HFFc6 (cell line): ENCODE measurements around the gene OPRM1. TPM values are rescaled to one million over a fixed set of nuclear protein-coding genes. Genes with fewer than 3 reads are reported as not detected.
"Not testable (repeated sequence)": the region's sequence is repeated elsewhere in the genome, so short reads cannot be mapped to it uniquely, and the experiment has no call there.

ENCODE experiments used
- DNase-seq: peaks from one replicate; pipeline ENCODE4 v3.0.0-alpha.2; 2018
- H3K27ac Mint-ChIP-seq: 2 replicates; pipeline ENCODE4 v1.8.0; 2020; ENCODE audit warnings: mild to moderate bottlenecking, mixed read lengths
- H3K27me3 Mint-ChIP-seq: 2 replicates; pipeline ENCODE4 v1.8.0; 2021; ENCODE audit warnings: mild to moderate bottlenecking, moderate library complexity, mixed read lengths; ENCODE audit not compliant: insufficient read depth
- H3K36me3 Mint-ChIP-seq: 2 replicates; pipeline ENCODE4 v1.8.0; 2021; ENCODE audit warnings: low read depth, mixed read lengths
- H3K4me1 Mint-ChIP-seq: 2 replicates; pipeline ENCODE4 v1.8.0; 2020; ENCODE audit warnings: low read depth, mixed read lengths
- H3K4me3 Mint-ChIP-seq: 2 replicates; pipeline ENCODE4 v1.8.0; 2020; ENCODE audit warnings: mild to moderate bottlenecking, moderate library complexity, mixed read lengths
- H3K9me3 Mint-ChIP-seq: 2 replicates; pipeline ENCODE4 v1.8.0; 2020; ENCODE audit warnings: mild to moderate bottlenecking, mixed read lengths
- total RNA-seq, 6 experiments: library from RNA; stranded (reverse); fragmentation: NEBNext Ultra II Directional; extraction: Animal tissue kit (Norgen Biotek cat#: 25700); gene quantifications; 2 replicates in 1 of 6; 3 replicates in 5 of 6; pipeline ENCODE4 v1.2.3, GENCODE V29; 2021
- TF ChIP-seq, protein P1 (sequence below): fragments of 200-600 bp; sonication (generic); IDR thresholded peaks from 2 replicates; pipeline ENCODE4 v1.5.0; 2021; ENCODE audit warnings: antibody characterized with exemption, mild to moderate bottlenecking

The OPRM1 gene
- total RNA-seq, 6 experiments from 2014 or later: not detected

GRCh38 chr6:154170106-154170505 is 131.1 kb downstream of the OPRM1 start:
- H3K4me3 Mint-ChIP-seq: no peak overlapping the region
- no peaks in the 10 kb centered on the region for H3K36me3 Mint-ChIP-seq
- H3K4me1 Mint-ChIP-seq: no peaks in the 10 kb centered on the region
- H3K9me3 Mint-ChIP-seq: no peaks in the 10 kb centered on the region
- TF ChIP-seq, protein P1, sequence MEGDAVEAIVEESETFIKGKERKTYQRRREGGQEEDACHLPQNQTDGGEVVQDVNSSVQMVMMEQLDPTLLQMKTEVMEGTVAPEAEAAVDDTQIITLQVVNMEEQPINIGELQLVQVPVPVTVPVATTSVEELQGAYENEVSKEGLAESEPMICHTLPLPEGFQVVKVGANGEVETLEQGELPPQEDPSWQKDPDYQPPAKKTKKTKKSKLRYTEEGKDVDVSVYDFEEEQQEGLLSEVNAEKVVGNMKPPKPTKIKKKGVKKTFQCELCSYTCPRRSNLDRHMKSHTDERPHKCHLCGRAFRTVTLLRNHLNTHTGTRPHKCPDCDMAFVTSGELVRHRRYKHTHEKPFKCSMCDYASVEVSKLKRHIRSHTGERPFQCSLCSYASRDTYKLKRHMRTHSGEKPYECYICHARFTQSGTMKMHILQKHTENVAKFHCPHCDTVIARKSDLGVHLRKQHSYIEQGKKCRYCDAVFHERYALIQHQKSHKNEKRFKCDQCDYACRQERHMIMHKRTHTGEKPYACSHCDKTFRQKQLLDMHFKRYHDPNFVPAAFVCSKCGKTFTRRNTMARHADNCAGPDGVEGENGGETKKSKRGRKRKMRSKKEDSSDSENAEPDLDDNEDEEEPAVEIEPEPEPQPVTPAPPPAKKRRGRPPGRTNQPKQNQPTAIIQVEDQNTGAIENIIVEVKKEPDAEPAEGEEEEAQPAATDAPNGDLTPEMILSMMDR: no peak
- H3K27ac Mint-ChIP-seq: no peak overlapping the region
- H3K27me3 Mint-ChIP-seq: peaks cover 2% of the 10 kb centered on the region; the same call in 1 of the 2 replicates
- no peak for DNase-seq

GRCh38 chr6:154172393-154172792 is 133.4 kb downstream of the OPRM1 start:
- H3K9me3 Mint-ChIP-seq, DNase-seq, H3K4me1 Mint-ChIP-seq, H3K27ac Mint-ChIP-seq, H3K36me3 Mint-ChIP-seq, H3K4me3 Mint-ChIP-seq, H3K27me3 Mint-ChIP-seq: not testable (repeated sequence)

GRCh38 chr6:154179434-154179833 is 140.4 kb downstream of the OPRM1 start:
- no peak for DNase-seq
- H3K27me3 Mint-ChIP-seq: no peaks in the 10 kb centered on the region
- TF ChIP-seq, protein P1: no peak

GRCh38 chr6:154187203-154187602 is 148.2 kb downstream of the OPRM1 start:
- no peaks in the 10 kb centered on the region for H3K4me1 Mint-ChIP-seq
- H3K27ac Mint-ChIP-seq: no peak overlapping the region
- no peak overlapping the region for H3K4me3 Mint-ChIP-seq
- TF ChIP-seq, protein P1: no peak
- peaks cover 14% of the 10 kb centered on the region for H3K9me3 Mint-ChIP-seq
- no peak for DNase-seq
- H3K36me3 Mint-ChIP-seq: no peaks in the 10 kb centered on the region
- no peaks in the 10 kb centered on the region for H3K27me3 Mint-ChIP-seq

More at GRCh38 chr6:154179434-154179833, 140.4 kb downstream of the OPRM1 start:
- Mint-ChIP-seq H3K27ac (no peak overlapping the region), H3K36me3 (no peaks in the 10 kb centered on the region), H3K4me3 (no peak overlapping the region), H3K4me1 (no peaks in the 10 kb centered on the region), H3K9me3 (no peaks in the 10 kb centered on the region)

DNA sequence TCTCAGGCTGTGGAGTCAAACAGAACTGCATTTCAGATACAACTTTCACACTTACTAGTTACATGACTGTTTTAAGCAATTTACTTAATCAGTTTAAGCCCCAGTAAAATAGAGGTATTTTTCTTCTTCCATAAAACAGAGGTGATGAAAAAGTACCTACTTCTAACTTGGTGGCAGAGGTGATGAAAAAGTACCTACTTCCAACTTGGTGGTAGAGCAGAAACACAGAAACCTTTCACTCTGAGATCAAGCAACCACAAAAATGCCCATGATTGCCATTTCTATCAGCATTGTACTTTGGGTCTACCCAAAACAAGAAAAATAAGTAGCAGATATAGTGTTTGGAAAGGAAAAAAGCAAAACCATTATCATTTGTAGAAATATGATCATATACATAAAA is 148.7 kb downstream of the OPRM1 start:
- peaks cover 14% of the 10 kb centered on the region for H3K9me3 Mint-ChIP-seq
- H3K4me3 Mint-ChIP-seq: no peak overlapping the region
- no peaks in the 10 kb centered on the region for H3K36me3 Mint-ChIP-seq
- TF ChIP-seq, protein P1: no peak
- no peaks in the 10 kb centered on the region for H3K4me1 Mint-ChIP-seq
- H3K27me3 Mint-ChIP-seq: no peaks in the 10 kb centered on the region; the same call in 1 of the 2 replicates
- H3K27ac Mint-ChIP-seq: no peak overlapping the region
- DNase-seq: no peak

GRCh38 chr6:154196333-154196885 is 157.4 kb downstream of the OPRM1 start:
- Mint-ChIP-seq H3K9me3 (no peaks in the 10 kb centered on the region; the same call in 1 of the 2 replicates), H3K27me3 (no peaks in the 10 kb centered on the region; the same call in none of the 2 replicates), H3K27ac (no peak overlapping the region), H3K4me3 (no peak overlapping the region), H3K36me3 (no peaks in the 10 kb centered on the region), H3K4me1 (no peaks in the 10 kb centered on the region)
- TF ChIP-seq, protein P1: no peak
- no peak for DNase-seq
